Lower leg skin (tissue), 4 donors: ENCODE data around the gene FAM124B. TPM values are rescaled to one million over a fixed set of nuclear protein-coding genes. Genes with fewer than 3 reads are reported as not detected.

Source experiments
- DNase-seq, 2 donors: peaks; one replicate each; pipeline ENCODE4 v3.0.0-alpha.2; 2019; ENCODE audit warnings: low spot score in 2 of 2
- H3K4me3 ChIP-seq: fragments of 200-600 bp; sonication (generic); 2 replicates; pipeline ENCODE4 v1.5.1; 2017; ENCODE audit warnings: mild to moderate bottlenecking, low read depth; ENCODE audit not compliant: poor library complexity, severe bottlenecking
- POLR2A ChIP-seq, 2 donors: fragments of 450-650 bp; IDR thresholded peaks; one replicate each; pipeline ENCODE4 v1.6.1; 2016 to 2017; ENCODE audit warnings: antibody characterized with exemption in 2 of 2, mild to moderate bottlenecking in 1 of 2, moderate library complexity in 1 of 2
- WGBS, 2 donors: methylation state at CpG; one replicate each; pipeline ENCODE4 v1.1.5; 2018; 5-methylcytosine and 5-hydroxymethylcytosine counted together
- intact Hi-C: fragments of 100-400 bp; cut with DNase I; formaldehyde crosslinking; loops from one replicate; pipeline ENCODE4 v1.15.0; 2023; ENCODE audit warnings: low total_unique reads
- total RNA-seq, 4 donors: library from RNA; depleted of rRNA; stranded (reverse); fragments of >200 nt; gene quantifications; one replicate each; pipeline ENCODE4 v1.1.0, GENCODE V29; 2016
- TF ChIP-seq, protein P1 (sequence below), 3 donors: fragments of 450-650 bp; IDR thresholded peaks; one replicate each; pipeline ENCODE4 v1.5.1; 2016; ENCODE audit warnings: antibody characterized with exemption in 3 of 3, mild to moderate bottlenecking in 3 of 3, moderate library complexity in 2 of 3

Gene FAM124B
- total RNA-seq, 4 donors from 2014 or later: 0.55 to 3.9 (median 2.2) TPM

DNA sequence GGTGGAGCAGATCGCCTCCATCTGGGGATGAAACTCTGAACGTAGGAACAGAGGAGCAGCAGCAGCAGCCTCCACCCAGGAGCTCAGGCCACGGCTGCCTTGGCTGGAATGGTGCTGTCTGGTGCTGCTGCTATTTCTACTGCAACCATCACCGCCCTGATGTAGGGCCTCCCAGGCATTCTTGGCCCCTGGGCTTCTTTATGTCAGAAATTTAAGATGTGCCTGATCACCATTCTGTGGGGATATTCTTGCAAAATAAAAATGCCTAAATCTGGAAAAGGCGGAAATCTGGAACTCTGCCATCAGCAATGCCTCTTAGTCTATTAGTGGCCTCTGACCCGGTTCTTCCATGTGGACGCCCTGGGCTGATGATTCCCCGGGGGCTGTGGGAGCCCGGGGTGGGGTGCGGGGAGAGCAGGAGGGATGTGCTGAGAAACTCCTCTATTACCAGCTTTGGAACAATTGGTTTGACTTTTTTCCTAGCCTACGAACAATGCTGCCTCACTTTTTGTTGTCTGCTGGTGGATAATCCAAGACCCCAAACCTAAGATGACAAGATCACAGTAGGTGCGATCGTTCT is 47.2 kb downstream of the FAM124B start:
- intact Hi-C loops: loop anchor here (10.0 kb wide), 1 partner anchor 90 kb away; no protein-coding TSS in a partner anchor
- WGBS, 2 donors: 67 to 69% methylated on average over 13 of the region's 13 CpGs
- H3K4me3 ChIP-seq: no peak overlapping the region
- no peak for TF ChIP-seq POLR2A (IDR thresholded peaks at IDR 0.05)
- TF ChIP-seq, protein P1, sequence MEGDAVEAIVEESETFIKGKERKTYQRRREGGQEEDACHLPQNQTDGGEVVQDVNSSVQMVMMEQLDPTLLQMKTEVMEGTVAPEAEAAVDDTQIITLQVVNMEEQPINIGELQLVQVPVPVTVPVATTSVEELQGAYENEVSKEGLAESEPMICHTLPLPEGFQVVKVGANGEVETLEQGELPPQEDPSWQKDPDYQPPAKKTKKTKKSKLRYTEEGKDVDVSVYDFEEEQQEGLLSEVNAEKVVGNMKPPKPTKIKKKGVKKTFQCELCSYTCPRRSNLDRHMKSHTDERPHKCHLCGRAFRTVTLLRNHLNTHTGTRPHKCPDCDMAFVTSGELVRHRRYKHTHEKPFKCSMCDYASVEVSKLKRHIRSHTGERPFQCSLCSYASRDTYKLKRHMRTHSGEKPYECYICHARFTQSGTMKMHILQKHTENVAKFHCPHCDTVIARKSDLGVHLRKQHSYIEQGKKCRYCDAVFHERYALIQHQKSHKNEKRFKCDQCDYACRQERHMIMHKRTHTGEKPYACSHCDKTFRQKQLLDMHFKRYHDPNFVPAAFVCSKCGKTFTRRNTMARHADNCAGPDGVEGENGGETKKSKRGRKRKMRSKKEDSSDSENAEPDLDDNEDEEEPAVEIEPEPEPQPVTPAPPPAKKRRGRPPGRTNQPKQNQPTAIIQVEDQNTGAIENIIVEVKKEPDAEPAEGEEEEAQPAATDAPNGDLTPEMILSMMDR (IDR thresholded peaks at IDR 0.05): no peak
- no peak for DNase-seq

DNA sequence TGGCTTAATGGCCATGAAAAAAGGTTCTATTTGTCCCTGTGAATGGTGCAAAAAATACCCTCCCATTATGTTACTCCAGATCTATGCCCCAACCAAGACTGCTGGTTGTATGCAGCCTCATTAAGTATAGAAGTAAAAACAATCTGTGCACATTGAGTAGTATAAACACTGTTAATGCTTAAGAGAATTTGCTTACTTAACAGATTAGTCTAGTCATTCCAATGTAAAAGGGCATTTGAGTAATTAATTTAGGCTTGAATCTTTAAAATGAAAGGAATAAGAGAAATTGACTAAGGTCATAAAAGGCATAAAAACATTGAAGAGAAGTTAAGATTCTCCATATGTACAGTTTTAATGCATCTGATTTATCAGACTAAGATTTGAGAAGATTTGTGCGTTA is 51.2 kb downstream of the FAM124B start:
- TF ChIP-seq, protein P1 (IDR thresholded peaks at IDR 0.05): no peak
- TF ChIP-seq POLR2A (IDR thresholded peaks at IDR 0.05): no peak
- DNase-seq: no peak
- intact Hi-C loops: loop anchor here (10.0 kb wide), 1 partner anchor 94 kb away; no protein-coding TSS in a partner anchor
- no peak overlapping the region for H3K4me3 ChIP-seq
- WGBS, 2 donors: 98 to 99% methylated on average over 1 of the region's 1 CpG

DNA sequence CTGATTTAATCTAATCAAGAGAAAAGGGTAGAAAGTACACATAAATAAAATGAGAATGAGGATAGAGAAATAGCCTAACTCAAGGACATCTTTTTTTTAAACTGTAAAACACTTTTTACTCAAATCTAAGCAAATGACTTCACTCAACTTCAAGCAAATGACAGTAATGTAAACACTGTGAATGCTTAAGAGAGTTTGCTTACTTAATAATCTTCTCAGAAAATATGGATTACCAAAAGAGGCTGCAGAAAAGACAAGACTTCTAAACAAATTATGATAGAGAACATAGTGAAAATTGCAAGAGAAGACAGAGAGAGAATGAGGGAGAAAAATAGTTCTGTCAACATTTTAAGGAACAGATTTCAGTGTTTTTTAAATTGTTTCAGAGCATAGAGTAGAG is 52.5 kb downstream of the FAM124B start:
- no peak for DNase-seq
- TF ChIP-seq POLR2A (IDR thresholded peaks at IDR 0.05): no peak
- TF ChIP-seq, protein P1 (IDR thresholded peaks at IDR 0.05): no peak
- no peak overlapping the region for H3K4me3 ChIP-seq
- intact Hi-C loops: no loop called here

DNA sequence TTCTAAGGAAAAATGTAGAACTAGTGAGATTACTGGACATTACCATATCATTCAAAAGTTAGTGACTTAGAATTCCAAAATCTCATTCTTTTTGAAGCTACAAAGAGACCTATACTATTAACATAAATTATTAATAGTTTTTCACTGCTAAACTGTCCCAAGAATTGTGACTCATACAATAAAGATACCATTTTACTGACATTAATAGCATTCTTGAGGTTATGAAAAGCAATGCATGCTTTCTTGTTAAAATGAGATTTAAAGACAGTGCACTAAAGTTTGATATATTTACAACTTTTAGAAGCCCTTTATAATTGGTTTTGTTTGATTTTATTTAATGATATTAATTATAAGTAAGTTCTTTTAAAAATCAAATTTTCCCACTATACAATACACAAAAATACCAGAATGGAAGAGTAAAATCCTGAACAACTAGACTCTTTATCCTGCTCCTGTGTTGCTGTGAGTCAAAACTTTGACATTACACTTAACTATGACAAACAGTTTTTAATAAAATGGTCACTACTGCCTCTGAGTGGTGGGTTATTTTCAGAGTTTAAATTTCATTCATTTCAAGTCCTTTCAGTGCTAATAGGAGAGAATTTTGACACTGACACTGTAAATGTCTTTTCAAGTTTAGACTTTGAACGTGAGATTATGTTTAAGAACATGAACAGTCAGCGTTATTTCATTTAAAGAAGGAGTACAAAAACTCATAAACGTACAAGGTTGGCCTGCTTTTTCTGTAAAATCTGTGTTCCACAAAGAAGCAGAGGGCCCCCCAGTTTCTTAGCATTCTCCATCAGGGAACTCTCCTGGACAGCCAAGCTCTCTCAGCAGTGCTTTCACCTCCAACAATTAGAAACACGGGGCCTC is 54.5 kb downstream of the FAM124B start:
- TF ChIP-seq, protein P1 (IDR thresholded peaks at IDR 0.05): no peak
- no peak for TF ChIP-seq POLR2A (IDR thresholded peaks at IDR 0.05)
- WGBS, 2 donors: 81 to 89% methylated on average over 4 of the region's 4 CpGs
- intact Hi-C loops: no loop called here
- DNase-seq: no peak
- H3K4me3 ChIP-seq: no peak overlapping the region

DNA sequence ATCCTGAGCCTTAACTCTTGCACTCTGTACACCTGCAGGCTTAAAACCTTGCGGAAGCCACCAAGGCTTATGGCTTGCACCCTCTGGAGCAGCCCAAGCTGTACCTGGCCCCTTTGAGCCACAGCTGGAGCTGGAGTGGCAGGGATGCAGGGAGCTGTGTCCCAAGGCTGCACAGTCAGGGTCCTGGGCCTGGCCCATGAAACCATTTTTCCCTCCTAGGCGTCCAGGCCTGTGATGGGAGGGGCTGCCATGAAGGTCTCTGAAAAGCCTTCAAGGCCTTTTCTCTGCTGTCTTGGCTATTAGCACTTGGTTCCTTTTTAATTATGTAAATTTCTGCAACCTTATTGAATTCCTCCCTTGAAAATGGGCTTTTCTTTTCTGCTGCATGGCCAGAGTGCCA is 56.4 kb downstream of the FAM124B start:
- no peak for DNase-seq
- WGBS, 2 donors: 83 to 100% methylated on average over 2 of the region's 2 CpGs
- H3K4me3 ChIP-seq: no peak overlapping the region
- TF ChIP-seq, protein P1 (IDR thresholded peaks at IDR 0.05): no peak
- intact Hi-C loops: no loop called here
